Measurements from ENCODE around the gene BBLN. TPM values are rescaled to one million over a fixed set of nuclear protein-coding genes. Genes with fewer than 3 reads are reported as not detected.
A peak's percentile ranks its signal among the peaks of the same experiment; 100 is the strongest.

BBLN gene
- total and polyA plus RNA-seq, 2 of the 4 experiments (the other 2 are of a cell fraction): 25.1 to 103 TPM

DNA sequence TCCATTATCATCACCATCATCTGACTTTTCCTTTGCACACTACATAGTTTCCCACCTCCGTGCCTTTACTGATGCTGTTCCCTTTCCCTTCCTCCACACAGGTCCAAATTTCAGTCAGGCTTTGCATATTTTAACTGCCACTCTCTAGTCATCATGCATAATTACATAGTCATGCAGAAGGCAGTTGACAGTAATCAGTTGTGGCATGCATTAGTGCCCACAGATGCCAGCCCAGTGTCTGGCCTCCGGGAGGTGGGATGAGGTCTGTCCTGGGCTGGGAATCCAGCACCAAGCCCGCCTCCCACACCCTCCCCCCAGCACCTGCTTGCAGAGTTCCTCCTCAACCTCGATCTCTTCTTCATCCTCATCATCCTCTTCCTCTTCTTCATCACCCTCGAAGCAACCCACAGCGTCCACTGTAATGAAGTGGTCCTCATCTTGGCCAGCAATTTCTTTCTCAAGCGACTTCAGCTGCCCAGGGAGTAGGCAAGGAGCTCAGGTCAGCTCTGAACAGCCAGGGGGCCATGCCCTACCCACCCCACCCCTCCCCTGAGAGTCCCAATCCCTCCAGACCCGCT lies 8.8 kb downstream of the BBLN start:
- Histone ChIP-seq H3K36me3 (ENCODE audit: control insufficient read depth, insufficient read depth, low read length) (peaks cover 51% of the 10 kb centered on the region), H3K9me3 (ENCODE audit: control insufficient read depth, insufficient read depth, low read length) (no peaks in the 10 kb centered on the region), H3K4me2 (ENCODE audit: low read depth, low read length) (no peak overlapping the region), H2AK5ac (ENCODE audit: low read depth, low read length) (no peak overlapping the region), H4K91ac (ENCODE audit: insufficient read depth, low read depth, low read length) (no peak overlapping the region), H3K4me3 (ENCODE audit: insufficient read depth, low read depth, low read length) (no peak overlapping the region), H2AFZ (replicated peaks; ENCODE audit: low read length, poor library complexity) (peak overlapping the region; percentile 43), H2BK20ac (ENCODE audit: low read depth, low read length) (no peak overlapping the region), H4K8ac (ENCODE audit: low read depth in 2 of 2, low read length in 2 of 2) (no peak overlapping the region), H2BK15ac (ENCODE audit: low read depth, low read length) (no peak overlapping the region), H2AK9ac (replicated peaks; ENCODE audit: low read depth, low read length, poor library complexity) (peak overlapping the region; percentile 82), H3K56ac (ENCODE audit: extremely low read depth, insufficient read depth, low read length) (no peak overlapping the region), H2BK120ac (ENCODE audit: low read depth, low read length) (no peak overlapping the region), H4K20me1 (ENCODE audit: insufficient read depth, low read length) (peaks cover 4% of the 10 kb centered on the region; the same call in 1 of the 2 replicates), H3K9ac (ENCODE audit: low read depth, low read length) (no peak overlapping the region), H3K18ac (ENCODE audit: low read depth, low read length) (no peak overlapping the region), H3K79me1 (ENCODE audit: low read depth in 1 of 2, low read length in 2 of 2) (peaks cover 3 to 44% of the 10 kb centered on the region in 2 experiments), H3K4me1 (ENCODE audit: control insufficient read depth, insufficient read depth, low read length) (peaks cover 3% of the 10 kb centered on the region; the same call in 1 of the 2 replicates), H3K4ac (ENCODE audit: low read depth, low read length) (no peak overlapping the region), H3K9me1 (ENCODE audit: insufficient read depth, low read length) (peaks cover 11% of the 10 kb centered on the region), H3K14ac (replicated peaks; ENCODE audit: low read depth, low read length) (no peak overlapping the region), H3K27ac (ENCODE audit: insufficient read depth, low read length) (no peak overlapping the region), H3K23ac (ENCODE audit: low read depth, low read length) (no peak overlapping the region), H4K5ac (ENCODE audit: low read depth, low read length) (no peak overlapping the region), H2BK5ac (ENCODE audit: low read depth, low read length, poor library complexity, severe bottlenecking) (no peak overlapping the region), H3K27me3 (ENCODE audit: control insufficient read depth, insufficient read depth, low read length) (no peaks in the 10 kb centered on the region)
- CTCF ChIA-PET: no interaction called here
- ATAC-seq (ENCODE audit: low read depth) (peak; percentile 16; the same call in 1 of the 2 replicates), DNase-seq (no peak)
- BruUV-seq (replicated peaks): no TSS peak
- dilution Hi-C loops (cut with HindIII; ENCODE audit: low sequenced_read_pairs, unreplicated experiment): no loop called here
- in situ Hi-C loops (cut with MboI; ENCODE audit: low sequenced_read_pairs): no loop called here
- intact Hi-C loops (cut with micrococcal nuclease): no loop called here
- TF ChIP-seq CHD1 (IDR thresholded peaks at IDR 0.05; ENCODE audit: low read depth, low read length): no peak
- TF ChIP-seq CTCF (conservative IDR thresholded peaks at IDR 0.05; ENCODE audit: low read depth, low read length): no peak
- no peak for TF ChIP-seq MAFK (IDR thresholded peaks at IDR 0.05; ENCODE audit: low read depth, low read length)
- TF ChIP-seq CEBPB (IDR thresholded peaks at IDR 0.05; ENCODE audit: low read depth, low read length): no peak
- TF ChIP-seq MXI1 (IDR thresholded peaks at IDR 0.05; ENCODE audit: borderline replicate concordance, low read depth, low read length): no peak
- TF ChIP-seq RCOR1 (IDR thresholded peaks at IDR 0.05; ENCODE audit: insufficient replicate concordance, low read length): no peak
- no peak for TF ChIP-seq RFX5 (IDR thresholded peaks at IDR 0.05; ENCODE audit: low read depth, low read length)
- no peak for TF ChIP-seq ELK1 (IDR thresholded peaks at IDR 0.05; ENCODE audit: borderline replicate concordance, low read depth, low read length)
- no peak for TF ChIP-seq POLR2A (IDR thresholded peaks at IDR 0.05; ENCODE audit: low read depth, low read length)
- TF ChIP-seq BHLHE40 (IDR thresholded peaks at IDR 0.05; ENCODE audit: low read depth, low read length): no peak
- TF ChIP-seq NFE2L2 (IDR thresholded peaks at IDR 0.05; ENCODE audit: low read depth, low read length): no peak
- WGBS, 2 experiments (ENCODE audit: extremely low coverage in 2 of 2, insufficient read length in 1 of 2): 100% methylated on average over 2 of the region's 8 CpGs
- POLR2A ChIA-PET (ENCODE audit: unreplicated experiment): no interaction called here
